DND-41 (cell line): Measurements from ENCODE around the gene PABPC1L.

Experiments used
- CTCF ChIP-seq: IDR thresholded peaks from 2 replicates; pipeline ENCODE4 v1.5.1; 2012; ENCODE audit warnings: borderline replicate concordance, low read length, moderate library complexity, mild to moderate bottlenecking; ENCODE audit not compliant: poor library complexity, severe bottlenecking; ENCODE audit errors: extremely low read depth
- EZH2 ChIP-seq: IDR thresholded peaks from 3 replicates; pipeline ENCODE4 v1.6.1; 2012; ENCODE audit warnings: borderline replicate concordance, low read depth, mild to moderate bottlenecking, moderate library complexity, low read length, inconsistent platforms; ENCODE audit not compliant: severe bottlenecking

DNA sequence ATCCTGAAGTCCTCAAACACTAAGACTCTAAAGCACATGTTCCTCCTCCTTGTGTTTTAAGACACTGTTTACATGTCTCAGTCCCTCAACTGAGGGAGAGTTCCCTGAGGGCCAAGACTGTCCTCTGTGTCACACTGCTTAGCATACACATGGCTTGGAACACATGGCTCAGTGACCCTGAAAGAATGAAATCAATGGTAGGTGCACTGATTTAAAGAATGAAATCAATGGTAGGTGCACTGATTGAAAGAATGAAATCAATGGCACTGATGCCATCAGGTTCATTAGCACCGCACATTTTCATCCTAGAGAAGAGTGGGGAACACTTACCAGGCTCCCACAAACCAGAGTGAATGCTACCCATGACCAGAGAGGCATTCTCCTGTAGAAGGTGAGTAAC is 40.5 kb downstream of the PABPC1L start:
- TF ChIP-seq CTCF: no peak
- no peak for TF ChIP-seq EZH2
